ENCODE data around the gene CDC42EP5.
"Not testable (repeated sequence)": the region's sequence is repeated elsewhere in the genome, so short reads cannot be mapped to it uniquely, and the experiment has no call there.

The CDC42EP5 gene

GRCh38 chr19:54489341-54489740 is 16.2 kb upstream of the CDC42EP5 start:
- DNase-seq (ENCODE audit: low read depth), result no peak

- no peak for DNase-seq (ENCODE audit: low read depth)
Measured at GRCh38 chr19:54485851-54486250, 12.8 kb upstream of the CDC42EP5 start.

GRCh38 chr19:54484451-54484850 is 11.4 kb upstream of the CDC42EP5 start:
- no peak for DNase-seq (ENCODE audit: low read depth)

- DNase-seq (ENCODE audit: low read depth), result no peak
Measured at GRCh38 chr19:54482889-54483288, 9.8 kb upstream of the CDC42EP5 start.

- DNase-seq (ENCODE audit: low read depth), result peak; percentile 41
Measured at GRCh38 chr19:54481326-54481930, 8.3 kb upstream of the CDC42EP5 start.

- DNase-seq (ENCODE audit: low read depth), result no peak
Measured at GRCh38 chr19:54480051-54480450, 7.0 kb upstream of the CDC42EP5 start.

- no peak for DNase-seq (ENCODE audit: low read depth)
Measured at GRCh38 chr19:54478677-54479266, 5.7 kb upstream of the CDC42EP5 start.

- DNase-seq (ENCODE audit: low read depth), result no peak
Measured at GRCh38 chr19:54477650-54478049, 4.6 kb upstream of the CDC42EP5 start.

- no peak for DNase-seq (ENCODE audit: low read depth)
Measured at GRCh38 chr19:54475706-54476105, 2.6 kb upstream of the CDC42EP5 start.

- no peak for DNase-seq (ENCODE audit: low read depth)
Measured at GRCh38 chr19:54473892-54474372, 836 bp upstream of the CDC42EP5 start.

- no peak for DNase-seq (ENCODE audit: low read depth)
Measured at GRCh38 chr19:54470991-54471782, 1.9 kb downstream of the CDC42EP5 start.

GRCh38 chr19:54470276-54470887 is 2.7 kb downstream of the CDC42EP5 start:
- DNase-seq (ENCODE audit: low read depth), result no peak

- DNase-seq (ENCODE audit: low read depth), result no peak
Measured at GRCh38 chr19:54469496-54469934, 3.6 kb downstream of the CDC42EP5 start.

- not testable (repeated sequence) for DNase-seq (ENCODE audit: low read depth)
Measured at GRCh38 chr19:54466110-54466480, 7.0 kb downstream of the CDC42EP5 start.

GRCh38 chr19:54465426-54466109 is 7.5 kb downstream of the CDC42EP5 start:
- DNase-seq (ENCODE audit: low read depth), result no peak

GRCh38 chr19:54464630-54465425 is 8.3 kb downstream of the CDC42EP5 start:
- peak; percentile 54 for DNase-seq (ENCODE audit: low read depth)

GRCh38 chr19:54464044-54464629 is 9.0 kb downstream of the CDC42EP5 start:
- peak; percentile 79 for DNase-seq (ENCODE audit: low read depth)

- peak; percentile 98 for DNase-seq (ENCODE audit: low read depth)
Measured at GRCh38 chr19:54463531-54464043, 9.5 kb downstream of the CDC42EP5 start, which contains the start of gene LENG9. Gene LENG9, minus strand, starts transcription at chr19:54463778. Its CDS starts 252 bp downstream, at chr19:54463526.

- peak; percentile 75 for DNase-seq (ENCODE audit: low read depth)
Measured at GRCh38 chr19:54462655-54463530, 10.2 kb downstream of the CDC42EP5 start.
